ENCODE measurements around the gene TLCD3A. TPM values are rescaled to one million over a fixed set of nuclear protein-coding genes. Genes with fewer than 3 reads are reported as not detected.

TLCD3A gene
- polyA plus RNA-seq, 1 of the 3 experiments (the other 2 are of a cell fraction), result 31.7 TPM

- TF ChIP-seq TCF12 (IDR thresholded peaks at IDR 0.05) (no peak), GATA2 (CRISPR knock-in tag; IDR thresholded peaks at IDR 0.05) (no peak), USF2 (IDR thresholded peaks at IDR 0.05; ENCODE audit: borderline replicate concordance, low read depth, low read length) (no peak), PBX3 (IDR thresholded peaks at IDR 0.05) (no peak), MEF2A (IDR thresholded peaks at IDR 0.05; ENCODE audit: borderline replicate concordance, low read depth) (no peak)
Observed at GRCh38 chr17:705011-705410, 27.4 kb upstream of the TLCD3A start (continued).

GRCh38 chr17:705863-706262 is 26.5 kb upstream of the TLCD3A start:
- Histone ChIP-seq H3F3A (replicated peaks; ENCODE audit: insufficient read depth) (peaks cover 2% of the 10 kb centered on the region), H4K20me1 (ENCODE audit: insufficient read depth) (0 out of 2 replicates have a peak, but pooled peaks cover 6% of the 10 kb centered on the region), H3K4me3 (ENCODE audit: low read depth in 2 of 2, low read length in 1 of 2) (no peak overlapping the region), H3K36me3 (replicated peaks in 1 of 2; ENCODE audit: control insufficient read depth in 1 of 2, insufficient read depth in 2 of 2, low read length in 1 of 2) (peaks cover 22 to 25% of the 10 kb centered on the region in 2 experiments), H3K79me2 (ENCODE audit: insufficient read depth) (peaks cover 81% of the 10 kb centered on the region), H2AFZ (ENCODE audit: low read depth) (no peak overlapping the region), H3K9me3 (no peaks in the 10 kb centered on the region), H3K27ac (ENCODE audit: low read depth in 2 of 2, low read length in 1 of 2) (no peak overlapping the region), H3K27me3 (ENCODE audit: insufficient read depth) (no peaks in the 10 kb centered on the region), H3K9me2 (no peaks in the 10 kb centered on the region), H3K4me2 (no peak overlapping the region), H3K9ac (no peak overlapping the region), H3K4me1 (ENCODE audit: control insufficient read depth in 1 of 2, insufficient read depth in 2 of 2, low read depth in 1 of 2, low read length in 1 of 2) (peaks cover 4 to 16% of the 10 kb centered on the region in 2 experiments; a peak in 1 of 4 replicates)
- DNase-seq, result no peak
- TF ChIP-seq MXI1 (IDR thresholded peaks at IDR 0.05; ENCODE audit: low read depth, low read length) (no peak), USF2 (IDR thresholded peaks at IDR 0.05; ENCODE audit: borderline replicate concordance, low read depth, low read length) (no peak), GABPA (IDR thresholded peaks at IDR 0.05; ENCODE audit: low read depth) (no peak), CHD2 (IDR thresholded peaks at IDR 0.05; ENCODE audit: low read length, partially characterized antibody) (no peak), MEF2A (IDR thresholded peaks at IDR 0.05; ENCODE audit: borderline replicate concordance, low read depth) (no peak), CTCF (IDR thresholded peaks at IDR 0.05) (no peak), EP300 (IDR thresholded peaks at IDR 0.05; ENCODE audit: borderline replicate concordance in 1 of 2, low read depth in 1 of 2, low read length in 1 of 2) (no peak), GATA2 (CRISPR knock-in tag; IDR thresholded peaks at IDR 0.05) (no peak)
- CTCF ChIA-PET, result interaction anchor here (0.6 to 12.1 kb wide), 3 partner anchors 275 to 305 kb away, joined by 3 to 255 read pairs (median 7); a partner anchor contains a TSS
- WGBS (ENCODE audit: low lambda C conversion rate), result 92% methylated on average over 6 of the region's 6 CpGs
- POLR2A ChIA-PET, result no interaction called here
